HG02870 (cell line): ENCODE results near the gene TIMM13.
"Not testable (repeated sequence)": the region's sequence is repeated elsewhere in the genome, so short reads cannot be mapped to it uniquely, and the experiment has no call there.

Source experiments
- ATAC-seq: cut with Tn5 transposase; IDR thresholded peaks from one replicate; pipeline ENCODE4 v1.9.1; 2021; ENCODE audit warnings: mild to moderate bottlenecking, moderate library complexity; ENCODE audit not compliant: unreplicated experiment

The TIMM13 gene

DNA sequence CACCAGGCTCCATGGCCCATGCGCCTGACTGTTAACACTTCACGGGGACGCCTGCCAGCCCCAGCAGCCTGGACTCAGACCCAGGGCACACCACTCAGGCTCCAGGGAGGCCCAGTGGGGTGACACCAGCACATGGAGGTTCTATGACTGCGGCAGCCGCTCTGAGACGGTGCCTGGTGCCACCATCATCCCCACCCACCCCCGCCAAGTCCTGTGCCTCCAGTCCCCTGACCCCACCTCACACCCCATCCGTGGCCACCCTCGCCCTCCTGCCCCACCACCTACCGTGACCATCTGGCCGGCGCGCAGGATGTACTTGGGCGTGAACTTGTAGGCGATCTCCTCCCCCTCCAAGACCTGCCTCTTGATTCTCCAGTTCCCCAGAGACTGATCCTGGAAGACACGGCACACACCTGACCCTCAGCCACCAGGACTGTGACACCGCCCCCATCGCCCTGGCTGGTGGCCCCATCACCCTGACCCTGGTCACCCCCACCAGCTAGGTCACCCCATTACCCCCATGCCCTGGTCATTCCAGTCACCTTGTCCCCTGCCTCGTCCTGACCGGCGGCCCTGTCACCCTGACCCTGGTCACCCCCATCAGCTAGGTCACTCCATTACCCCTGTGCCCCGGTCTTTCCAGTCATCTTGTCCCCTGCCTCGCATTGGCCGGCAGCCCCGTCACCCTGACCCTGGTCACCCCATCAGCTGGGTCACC is 4.9 kb upstream of the TIMM13 start:
- ATAC-seq: no peak

DNA sequence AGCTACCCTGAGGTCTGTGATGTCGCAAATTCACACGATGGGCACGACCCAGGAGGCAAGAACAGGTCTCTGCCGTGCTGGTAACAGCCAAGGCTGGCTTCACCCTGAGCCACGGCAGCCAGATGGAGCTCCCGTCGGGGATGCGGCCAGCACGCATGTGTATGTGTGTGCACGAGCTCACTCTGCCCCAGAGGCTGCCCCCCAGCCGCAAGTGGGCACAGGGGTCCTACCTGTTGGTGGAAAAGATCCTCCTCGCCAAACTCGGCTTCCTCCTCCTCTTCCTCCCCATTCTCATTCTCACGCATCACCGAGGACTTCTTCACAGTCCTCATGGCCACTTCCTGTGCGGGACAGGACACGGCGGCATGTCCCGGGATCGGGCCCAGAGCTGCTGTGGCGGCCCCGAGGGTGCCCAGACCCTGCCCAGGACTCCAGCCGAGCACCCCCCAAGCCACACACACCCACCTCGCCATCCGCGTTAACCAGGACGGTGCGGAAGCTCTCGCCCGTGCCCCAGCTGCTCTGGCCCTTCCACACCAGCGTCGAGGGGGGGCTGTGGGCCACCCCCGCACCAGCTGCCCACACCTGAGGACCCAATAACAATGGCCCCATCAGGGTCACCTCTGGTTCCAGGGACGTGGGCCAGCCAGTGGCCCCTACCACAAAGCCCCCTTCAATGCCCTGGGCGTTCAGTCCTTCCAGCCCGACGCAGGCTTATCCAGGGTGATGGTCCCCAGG is 4.1 kb upstream of the TIMM13 start:
- no peak for ATAC-seq

- ATAC-seq: no peak
Observed at GRCh38 chr19:2429917-2430535, 2.6 kb upstream of the TIMM13 start.

- no peak for ATAC-seq
Observed at GRCh38 chr19:2428756-2429711, 1.6 kb upstream of the TIMM13 start.

DNA sequence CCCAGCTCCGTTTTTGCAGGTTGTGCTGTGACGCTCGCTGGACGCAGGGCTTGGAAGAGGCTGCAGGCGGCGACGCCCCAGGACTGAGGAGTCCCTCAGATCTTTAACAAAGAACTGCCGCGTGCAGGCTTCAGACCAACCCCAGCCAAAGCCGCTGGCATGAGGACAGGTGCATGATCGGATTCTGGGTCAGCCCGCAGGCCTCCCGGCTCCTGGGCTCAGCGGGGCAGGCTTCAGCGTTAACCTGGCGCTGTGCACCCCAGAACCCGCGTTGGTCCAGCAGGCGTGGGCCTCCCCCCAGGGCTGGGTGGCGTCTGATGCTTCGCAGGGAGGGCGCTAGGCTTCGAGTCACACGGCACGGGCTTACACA is 920 bp upstream of the TIMM13 start:
- ATAC-seq: no peak

DNA sequence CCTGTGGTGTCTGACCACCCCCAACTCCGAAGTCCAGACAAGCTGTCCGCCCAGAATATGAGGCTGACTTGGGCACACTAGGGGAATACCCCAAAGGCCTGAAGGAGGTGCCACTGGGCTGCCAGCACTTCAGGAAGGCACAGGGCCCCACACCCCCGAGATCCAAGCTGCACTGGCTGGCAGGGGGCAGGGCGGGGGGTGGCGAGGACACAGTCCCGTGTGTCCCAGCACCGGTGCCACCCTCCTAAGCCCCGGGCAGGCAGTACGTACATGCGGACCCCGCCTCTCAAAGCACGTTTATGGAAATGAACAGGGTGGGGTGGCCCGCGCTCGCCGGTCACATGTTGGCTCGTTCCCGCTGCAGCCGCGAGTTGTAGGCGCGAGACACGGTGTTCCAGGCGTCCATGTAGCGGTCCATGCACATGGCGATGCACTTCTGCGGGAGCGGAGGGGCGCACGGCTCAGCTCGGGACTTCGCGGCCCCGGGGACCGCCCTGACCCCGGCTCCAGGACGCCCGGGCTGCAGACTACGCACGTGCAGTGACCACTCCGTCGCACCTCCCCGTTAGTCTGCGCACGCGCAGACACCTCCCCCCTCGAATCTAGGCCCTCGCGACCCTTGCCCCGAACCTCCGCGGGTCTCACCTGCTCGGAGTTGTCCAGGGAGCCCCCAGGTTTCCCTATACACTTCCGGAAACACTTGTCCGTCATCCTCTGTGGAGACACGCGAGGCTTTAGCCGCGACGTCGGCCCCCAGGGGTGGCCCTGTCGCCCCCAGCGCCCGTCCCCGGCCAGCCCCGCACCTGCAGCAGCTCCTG is 566 bp downstream of the TIMM13 start:
- peak; percentile 14 for ATAC-seq

DNA sequence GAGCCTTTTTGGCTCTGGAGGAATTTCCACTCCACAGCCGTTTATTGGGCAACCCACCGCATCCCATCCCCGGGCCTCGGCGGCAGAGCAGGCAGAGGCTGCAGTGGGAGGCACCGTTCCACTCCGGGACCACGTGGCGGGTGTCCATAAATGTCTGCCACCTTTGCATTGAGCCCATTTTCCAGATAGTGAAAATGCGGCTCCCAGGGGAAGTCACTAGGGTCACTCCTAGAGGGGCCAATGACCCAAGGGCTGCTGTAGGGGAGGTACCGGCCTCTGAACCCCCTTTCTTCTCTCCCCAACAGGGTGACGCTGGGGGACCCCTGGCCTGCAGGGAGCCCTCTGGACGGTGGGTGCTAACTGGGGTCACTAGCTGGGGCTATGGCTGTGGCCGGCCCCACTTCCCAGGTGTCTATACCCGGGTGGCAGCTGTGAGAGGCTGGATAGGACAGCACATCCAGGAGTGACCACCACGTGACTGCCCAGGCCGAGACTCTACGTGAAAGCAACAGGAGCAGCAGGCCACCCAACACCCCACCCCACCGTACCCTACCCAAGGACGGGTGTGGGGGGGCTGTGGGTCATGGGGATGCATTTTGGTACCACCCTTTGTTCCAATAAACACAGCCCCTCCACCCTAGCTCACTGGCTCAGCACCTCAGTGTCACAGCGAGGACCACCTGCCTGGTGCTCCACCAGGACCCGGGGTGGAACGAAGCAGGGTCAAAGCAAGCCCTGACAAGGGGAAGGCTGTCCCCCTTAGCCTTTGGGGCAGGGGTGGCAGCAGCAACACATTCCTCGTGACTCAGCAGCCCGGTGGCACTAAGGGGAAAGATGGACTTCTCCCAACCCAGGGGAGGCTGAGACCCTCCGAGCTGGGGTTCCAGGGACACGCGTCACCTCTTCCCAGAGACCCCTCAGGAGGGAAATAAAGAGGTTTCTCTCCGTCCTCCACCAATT is 1.5 kb downstream of the TIMM13 start:
- ATAC-seq: no peak

DNA sequence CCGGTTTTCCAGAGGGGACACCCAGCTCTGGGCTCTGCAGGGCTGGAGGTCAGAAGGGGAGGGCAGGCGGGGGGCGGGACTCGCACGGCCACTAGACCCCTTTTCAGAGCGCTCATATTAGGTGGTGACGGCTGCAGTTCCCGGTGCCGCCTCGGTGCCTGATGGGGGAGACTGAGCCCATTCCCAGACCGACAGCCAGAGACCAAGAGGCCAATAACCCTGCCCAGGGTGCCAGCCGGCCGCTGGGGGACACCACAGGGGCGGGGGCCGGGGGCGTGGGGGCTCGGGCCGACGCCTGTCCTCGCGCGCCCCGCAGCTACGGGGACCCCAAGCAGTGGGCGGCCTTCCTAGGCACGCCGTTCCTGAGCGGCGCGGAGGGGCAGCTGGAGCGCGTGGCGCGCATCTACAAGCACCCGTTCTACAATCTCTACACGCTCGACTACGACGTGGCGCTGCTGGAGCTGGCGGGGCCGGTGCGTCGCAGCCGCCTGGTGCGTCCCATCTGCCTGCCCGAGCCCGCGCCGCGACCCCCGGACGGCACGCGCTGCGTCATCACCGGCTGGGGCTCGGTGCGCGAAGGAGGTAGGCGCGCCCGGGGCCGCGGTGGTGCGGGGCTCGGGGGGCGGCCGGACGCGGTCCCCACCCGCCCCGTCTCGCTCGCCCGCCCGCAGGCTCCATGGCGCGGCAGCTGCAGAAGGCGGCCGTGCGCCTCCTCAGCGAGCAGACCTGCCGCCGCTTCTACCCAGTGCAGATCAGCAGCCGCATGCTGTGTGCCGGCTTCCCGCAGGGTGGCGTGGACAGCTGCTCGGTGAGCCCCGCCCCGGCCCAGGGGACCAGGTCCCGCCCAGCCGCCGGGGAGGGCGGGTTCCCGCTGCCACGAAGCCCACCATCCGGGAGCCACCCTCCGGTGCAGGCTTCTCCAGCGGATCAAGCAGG is 2.4 kb downstream of the TIMM13 start:
- ATAC-seq: no peak

DNA sequence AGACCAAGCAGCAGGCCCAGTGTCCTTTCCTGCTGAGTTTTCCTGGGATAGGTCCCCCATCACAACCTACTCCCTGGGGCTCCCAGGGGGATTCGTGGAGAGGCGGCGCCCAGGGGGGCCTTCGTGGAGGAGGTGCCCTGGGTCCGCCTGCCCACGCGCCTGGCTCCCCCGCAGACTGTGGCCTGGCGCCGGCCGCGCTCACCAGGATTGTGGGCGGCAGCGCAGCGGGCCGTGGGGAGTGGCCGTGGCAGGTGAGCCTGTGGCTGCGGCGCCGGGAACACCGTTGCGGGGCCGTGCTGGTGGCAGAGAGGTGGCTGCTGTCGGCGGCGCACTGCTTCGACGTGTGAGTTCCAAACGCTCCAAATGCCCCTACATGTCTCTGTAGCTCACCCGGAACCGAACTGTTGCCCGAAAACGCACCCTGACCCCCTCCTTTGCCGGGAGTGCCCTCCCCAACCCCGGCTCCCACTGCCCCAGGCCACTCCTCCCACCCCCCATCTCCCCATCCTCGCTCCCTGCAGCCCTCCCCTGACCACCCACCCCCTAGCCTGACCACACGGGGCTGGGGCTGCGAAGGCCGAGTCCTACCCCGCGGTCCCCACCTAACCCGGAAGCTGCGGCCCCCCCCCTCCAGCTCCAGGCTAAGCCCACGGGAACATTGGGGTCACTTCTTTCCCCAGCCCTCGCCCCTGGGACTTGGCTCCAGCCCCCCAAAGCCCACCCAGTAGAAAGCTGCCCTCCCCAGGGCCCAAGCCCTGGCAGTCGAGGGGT is 3.3 kb downstream of the TIMM13 start:
- no peak for ATAC-seq

DNA sequence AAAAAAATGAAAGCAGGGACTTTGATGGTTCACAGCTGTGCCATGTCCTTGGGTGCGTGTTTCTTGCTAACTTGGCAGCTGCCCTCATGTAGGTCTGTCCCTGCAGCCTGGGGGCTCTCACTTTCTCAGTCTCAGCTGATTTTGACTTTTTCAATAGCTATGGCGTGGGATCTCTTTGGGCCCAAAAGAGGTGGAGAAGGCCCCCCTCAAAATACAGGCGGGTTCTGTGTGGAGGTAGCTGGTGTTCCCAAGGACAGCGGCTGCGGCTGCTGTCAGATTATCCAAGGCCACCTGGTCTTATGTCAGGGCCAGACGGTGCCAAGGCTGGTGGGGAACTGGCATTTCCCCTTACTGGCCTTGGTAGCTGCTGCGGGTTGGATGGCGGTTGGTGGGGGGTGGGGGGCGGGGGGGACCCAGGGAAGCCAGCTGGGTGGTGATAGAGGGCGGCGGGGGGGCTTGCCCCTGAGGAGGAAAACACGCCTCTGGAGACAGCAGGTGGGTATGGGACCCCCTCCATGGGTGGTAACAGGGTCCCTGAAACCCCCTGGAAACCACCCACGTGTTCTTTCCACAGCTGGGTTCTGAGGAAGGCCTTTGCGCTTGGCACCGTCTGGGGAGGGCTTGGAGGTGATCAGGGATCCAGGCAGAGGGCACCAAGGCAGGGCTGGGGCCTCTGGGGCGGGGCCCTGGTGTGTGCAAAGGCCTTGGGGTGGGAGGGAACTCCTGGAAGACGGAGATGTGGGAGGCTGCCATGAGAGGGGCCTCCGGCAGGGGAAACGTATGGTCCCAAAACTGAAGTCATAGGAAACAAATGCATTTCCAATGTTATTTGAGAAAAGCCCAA is 4.1 kb downstream of the TIMM13 start:
- no peak for ATAC-seq

DNA sequence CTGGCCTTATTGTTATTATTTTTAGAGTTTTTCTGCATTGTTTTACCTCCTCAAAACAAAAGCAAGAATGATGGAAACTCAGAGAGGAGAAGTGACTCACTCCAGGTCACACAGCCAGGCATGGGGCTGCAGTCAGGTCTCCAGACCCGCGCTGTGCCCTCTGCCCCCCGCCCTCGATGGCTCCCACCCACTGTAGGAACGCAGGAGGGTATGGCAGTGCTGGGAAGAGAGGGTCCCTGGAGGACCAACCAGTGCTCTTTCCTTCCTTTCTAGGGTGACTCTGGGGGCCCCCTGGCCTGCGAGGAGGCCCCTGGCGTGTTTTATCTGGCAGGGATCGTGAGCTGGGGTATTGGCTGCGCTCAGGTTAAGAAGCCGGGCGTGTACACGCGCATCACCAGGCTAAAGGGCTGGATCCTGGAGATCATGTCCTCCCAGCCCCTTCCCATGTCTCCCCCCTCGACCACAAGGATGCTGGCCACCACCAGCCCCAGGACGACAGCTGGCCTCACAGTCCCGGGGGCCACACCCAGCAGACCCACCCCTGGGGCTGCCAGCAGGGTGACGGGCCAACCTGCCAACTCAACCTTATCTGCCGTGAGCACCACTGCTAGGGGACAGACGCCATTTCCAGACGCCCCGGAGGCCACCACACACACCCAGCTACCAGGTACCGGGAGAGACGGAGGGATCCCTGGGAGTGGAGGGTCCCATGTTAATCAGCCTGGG is 5.6 kb downstream of the TIMM13 start:
- ATAC-seq: no peak

GRCh38 chr19:2420490-2420889 is 6.9 kb downstream of the TIMM13 start:
- ATAC-seq: no peak

DNA sequence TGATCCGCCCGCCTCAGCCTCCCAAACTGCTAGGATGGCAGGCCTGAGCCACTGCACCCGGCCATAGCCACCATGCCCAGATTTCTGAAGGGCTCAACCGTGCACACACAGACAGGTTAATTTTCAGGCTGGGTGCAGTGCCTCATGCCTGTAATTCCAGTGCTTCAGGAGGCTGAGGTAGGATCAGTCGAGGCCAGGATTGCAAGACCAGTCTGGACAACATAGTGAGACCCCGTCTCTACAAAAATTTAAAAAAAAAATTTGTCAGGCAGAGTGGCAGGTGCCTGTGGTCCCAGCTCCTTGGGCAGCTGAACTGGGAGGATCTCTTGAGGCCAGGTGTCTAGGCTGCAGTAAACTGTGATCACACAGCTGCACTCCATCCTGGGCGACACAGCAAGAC is 7.6 kb downstream of the TIMM13 start:
- no peak for ATAC-seq

DNA sequence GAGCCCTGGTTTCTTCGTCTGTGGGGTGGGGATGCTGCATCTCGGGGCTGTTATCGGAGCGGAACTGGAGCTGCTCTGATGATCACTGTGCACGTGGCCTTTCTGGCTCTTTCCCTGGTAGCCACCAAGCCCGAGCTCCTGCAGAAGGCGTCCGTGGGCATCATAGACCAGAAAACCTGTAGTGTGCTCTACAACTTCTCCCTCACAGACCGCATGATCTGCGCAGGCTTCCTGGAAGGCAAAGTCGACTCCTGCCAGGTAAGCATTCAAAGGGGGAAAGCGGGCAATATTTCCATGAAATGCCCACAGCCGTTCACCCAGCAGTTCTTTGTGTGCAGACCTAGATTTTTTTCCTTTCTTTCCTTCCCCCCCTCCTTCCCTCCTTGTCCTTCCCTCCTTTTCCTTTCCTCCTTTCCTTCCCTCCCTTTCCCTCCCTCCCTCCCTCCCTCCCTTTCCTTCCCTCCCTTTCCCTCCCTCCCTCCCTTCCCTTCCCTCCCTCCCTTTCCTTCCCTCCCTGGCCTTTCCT is 9.4 kb downstream of the TIMM13 start:
- ATAC-seq: no peak

DNA sequence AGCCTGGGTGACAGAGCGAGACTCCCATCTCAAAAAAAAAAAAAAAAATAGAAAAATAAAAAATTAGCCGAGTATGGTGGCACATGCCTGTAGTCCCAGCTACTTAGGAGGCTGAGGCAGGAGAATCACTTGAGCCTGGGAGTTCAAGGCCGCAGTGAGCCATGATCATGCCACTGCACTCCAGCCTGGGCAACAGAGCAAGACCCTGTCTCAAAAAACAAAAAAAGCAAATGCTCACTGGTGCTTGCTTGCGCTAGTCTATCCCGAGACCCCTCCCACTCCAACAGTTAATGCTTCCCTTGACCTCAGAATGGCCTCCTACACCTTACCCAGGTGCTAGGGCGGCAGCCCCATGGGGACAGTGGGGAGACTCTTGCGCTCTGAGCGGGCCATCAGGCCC is 9.9 kb downstream of the TIMM13 start:
- not testable (repeated sequence) for ATAC-seq
